ENCODE results near the gene SORCS1. TPM values are rescaled to one million over a fixed set of nuclear protein-coding genes. Genes with fewer than 3 reads are reported as not detected.

The SORCS1 gene
- total and polyA plus RNA-seq, 2 of the 8 experiments (the other 6 are each of a cell fraction or from before 2014, with no cell fraction given) = 4.1 to 4.6 TPM

- Histone ChIP-seq H2BK15ac (ENCODE audit: low read length) (no peak overlapping the region), H3K23ac (ENCODE audit: insufficient read length) (no peak overlapping the region), H4K20me1 (replicated peaks in 1 of 2; ENCODE audit: control insufficient read depth in 1 of 2, insufficient read depth in 2 of 2, low read length in 2 of 2) (no peaks in the 10 kb centered on the region), H3K27me3 (replicated peaks in 1 of 4; ENCODE audit: control insufficient read depth in 3 of 4, extremely low read depth in 1 of 4, insufficient read depth in 3 of 4, low read length in 3 of 4) (no peaks in the 10 kb centered on the region), H3K4me3 (ENCODE audit: extremely low read depth in 1 of 4, insufficient read depth in 2 of 4, low read depth in 3 of 4, low read length in 4 of 4) (no peak overlapping the region), H2BK5ac (ENCODE audit: low read depth, low read length) (no peak overlapping the region), H2AFZ (ENCODE audit: low read length) (no peak overlapping the region), H3K4me1 (replicated peaks in 1 of 4; ENCODE audit: control insufficient read depth in 3 of 4, insufficient read depth in 4 of 4, low read length in 3 of 4) (no peaks in the 10 kb centered on the region), H3K23me2 (ENCODE audit: low read depth, low read length) (no peaks in the 10 kb centered on the region), H3K9me3 (ENCODE audit: insufficient read depth in 2 of 2, low read depth in 1 of 2, low read length in 1 of 2) (no peaks in the 10 kb centered on the region), H2BK120ac (replicated peaks; ENCODE audit: low read depth, low read length) (no peak overlapping the region), H3K14ac (ENCODE audit: insufficient read length) (no peak overlapping the region), H2BK12ac (ENCODE audit: low read depth, low read length) (no peak overlapping the region), H4K8ac (ENCODE audit: extremely low read depth, insufficient read depth, low read length) (no peak overlapping the region), H3K79me1 (ENCODE audit: low read depth, low read length) (no peaks in the 10 kb centered on the region), H3K4ac (replicated peaks; ENCODE audit: insufficient read length, low read depth, low read length) (no peak overlapping the region), H3K18ac (ENCODE audit: extremely low read depth, low read length) (no peak overlapping the region), H4K5ac (ENCODE audit: insufficient read length, low read depth, low read length) (no peak overlapping the region), H3K79me2 (ENCODE audit: control insufficient read depth in 1 of 2, insufficient read depth in 2 of 2, low read length in 2 of 2) (no peaks in the 10 kb centered on the region), H3K36me3 (ENCODE audit: control insufficient read depth in 2 of 4, insufficient read depth in 4 of 4, low read length in 3 of 4) (no peaks in the 10 kb centered on the region), H2BK20ac (ENCODE audit: low read length) (no peak overlapping the region), H3K27ac (ENCODE audit: low read depth, low read length) (no peak overlapping the region), H3K9ac (replicated peaks in 1 of 4; ENCODE audit: extremely low read depth in 1 of 4, low read depth in 3 of 4, low read length in 3 of 4) (no peak overlapping the region), H2AK5ac (ENCODE audit: low read depth, low read length) (no peak overlapping the region), H3K56ac (replicated peaks; ENCODE audit: insufficient read length, low read depth, low read length) (no peak overlapping the region), H4K91ac (replicated peaks; ENCODE audit: insufficient read length, low read length) (no peak overlapping the region), H3K4me2 (ENCODE audit: insufficient read depth in 1 of 2, low read depth in 2 of 2, low read length in 2 of 2) (no peak overlapping the region)
- no peak for DNase-seq (ENCODE audit: low read depth in 1 of 2, low spot score in 2 of 2)
- no peak for FAIRE-seq
- 99% methylated on average over 5 of the region's 5 CpGs; no CpG with 5 or more reads in 1 of the 2 experiments for WGBS, 2 experiments (ENCODE audit: extremely low coverage in 1 of 2, insufficient coverage in 1 of 2, insufficient read length in 1 of 2, insufficient replicate concordance in 2 of 2, low coverage in 1 of 2, low lambda C conversion rate in 2 of 2, missing lambda C conversion rate in 1 of 2)
- ChIA-PET CTCF (ENCODE audit: partially characterized antibody) (interaction anchor here (0.5 kb wide), 1 partner anchor 62 kb away, joined by 3 read pairs; no protein-coding TSS in a partner anchor), POLR2A (ENCODE audit: partially characterized antibody) (no interaction called here)
- TF ChIP-seq, protein P1, sequence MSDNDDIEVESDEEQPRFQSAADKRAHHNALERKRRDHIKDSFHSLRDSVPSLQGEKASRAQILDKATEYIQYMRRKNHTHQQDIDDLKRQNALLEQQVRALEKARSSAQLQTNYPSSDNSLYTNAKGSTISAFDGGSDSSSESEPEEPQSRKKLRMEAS (IDR thresholded peaks at IDR 0.05) = no peak
Measured at GRCh38 chr10:106941297-106942034, 223.0 kb downstream of the SORCS1 start.
